ENCODE measurements around the gene AIFM2.
A peak's percentile ranks its signal among the peaks of the same experiment; 100 is the strongest.

Gene AIFM2

GRCh38 chr10:70146489-70147258 lies 14.0 kb upstream of the AIFM2 start, which contains the start of gene TYSND1:
Gene TYSND1 (minus strand): TSS chr10:70146700. CDS start chr10:70146586, 114 bp downstream.
- DNase-seq (ENCODE audit: low read depth), result peak; percentile 99

- peak; percentile 16 for DNase-seq (ENCODE audit: low read depth)
Observed at GRCh38 chr10:70145666-70146488, 13.3 kb upstream of the AIFM2 start.

- DNase-seq (ENCODE audit: low read depth), result no peak
Observed at GRCh38 chr10:70145166-70145665, 12.6 kb upstream of the AIFM2 start.

- DNase-seq (ENCODE audit: low read depth), result no peak
Observed at GRCh38 chr10:70144372-70145110, 11.9 kb upstream of the AIFM2 start.

GRCh38 chr10:70142555-70142954 lies 9.9 kb upstream of the AIFM2 start:
- no peak for DNase-seq (ENCODE audit: low read depth)

- DNase-seq (ENCODE audit: low read depth), result no peak
Observed at GRCh38 chr10:70140297-70140696, 7.7 kb upstream of the AIFM2 start.

GRCh38 chr10:70139997-70140250 lies 7.3 kb upstream of the AIFM2 start:
- DNase-seq (ENCODE audit: low read depth), result no peak

- no peak for DNase-seq (ENCODE audit: low read depth)
Observed at GRCh38 chr10:70139151-70139996, 6.7 kb upstream of the AIFM2 start.

- DNase-seq (ENCODE audit: low read depth), result no peak
Observed at GRCh38 chr10:70137927-70138883, 5.6 kb upstream of the AIFM2 start.

- no peak for DNase-seq (ENCODE audit: low read depth)
Observed at GRCh38 chr10:70137135-70137534, 4.5 kb upstream of the AIFM2 start.

GRCh38 chr10:70135684-70136083 lies 3.1 kb upstream of the AIFM2 start:
- no peak for DNase-seq (ENCODE audit: low read depth)

GRCh38 chr10:70135046-70135445 lies 2.4 kb upstream of the AIFM2 start:
- DNase-seq (ENCODE audit: low read depth), result no peak

GRCh38 chr10:70131560-70131937 lies 1.1 kb downstream of the AIFM2 start:
- no peak for DNase-seq (ENCODE audit: low read depth)

- DNase-seq (ENCODE audit: low read depth), result peak; percentile 67
Observed at GRCh38 chr10:70130878-70131559, 1.6 kb downstream of the AIFM2 start.

- no peak for DNase-seq (ENCODE audit: low read depth)
Observed at GRCh38 chr10:70126700-70127395, 5.8 kb downstream of the AIFM2 start.

- no peak for DNase-seq (ENCODE audit: low read depth)
Observed at GRCh38 chr10:70125918-70126552, 6.6 kb downstream of the AIFM2 start.

- no peak for DNase-seq (ENCODE audit: low read depth)
Observed at GRCh38 chr10:70124918-70125317, 7.7 kb downstream of the AIFM2 start.

- DNase-seq (ENCODE audit: low read depth), result no peak
Observed at GRCh38 chr10:70124415-70124814, 8.2 kb downstream of the AIFM2 start.

- DNase-seq (ENCODE audit: low read depth), result no peak
Observed at GRCh38 chr10:70123817-70124216, 8.8 kb downstream of the AIFM2 start.

Measured in fibroblast of the conjunctiva (primary cell).